Vagina (tissue), 2 donors: Measurements from ENCODE around the gene ARID5A. TPM values are rescaled to one million over a fixed set of nuclear protein-coding genes. Genes with fewer than 3 reads are reported as not detected.

Experiments used
- DNase-seq, 2 donors: peaks; one replicate each; pipeline ENCODE4 v3.0.0-alpha.2; 2017; ENCODE audit errors: extremely low spot score in 2 of 2
- H3K27ac ChIP-seq: fragments of 200-600 bp; sonication (generic); one replicate; pipeline ENCODE4 v1.5.1; 2019
- H3K27me3 ChIP-seq: fragments of 200-600 bp; sonication (generic); one replicate; pipeline ENCODE4 v1.5.1; 2019
- H3K36me3 ChIP-seq, 2 donors: fragments of 200-600 bp; sonication (generic); one replicate each; pipeline ENCODE4 v1.5.1; 2017 to 2019
- H3K4me1 ChIP-seq: fragments of 200-600 bp; sonication (generic); one replicate; pipeline ENCODE4 v1.5.1; 2019
- H3K4me3 ChIP-seq, 2 donors: fragments of 200-600 bp; sonication (generic); 1 replicate in 1 of 2; 2 replicates in 1 of 2; pipeline ENCODE4 v1.5.1; 2016 to 2019
- H3K9me3 ChIP-seq: fragments of 200-600 bp; sonication (generic); one replicate; pipeline ENCODE4 v1.5.1; 2019
- POLR2A ChIP-seq, 2 donors: fragments of 450-650 bp; IDR thresholded peaks; one replicate each; pipeline ENCODE4 v1.6.1; 2017; ENCODE audit warnings: antibody characterized with exemption in 2 of 2, mild to moderate bottlenecking in 2 of 2, moderate library complexity in 2 of 2
- POLR2AphosphoS5 ChIP-seq, 2 donors: sonication (generic); formaldehyde crosslinking; IDR thresholded peaks; one replicate each; pipeline ENCODE4 v1.9.0; 2017; ENCODE audit warnings: antibody characterized with exemption in 2 of 2, mild to moderate bottlenecking in 2 of 2, low read depth in 1 of 2; ENCODE audit not compliant: insufficient read depth in 1 of 2
- intact Hi-C: fragments of 100-400 bp; cut with DNase I; formaldehyde crosslinking; loops from one replicate; pipeline ENCODE4 v1.15.1; 2023
- total RNA-seq: library from RNA; depleted of rRNA; stranded (reverse); fragments of >200 nt; gene quantifications from one replicate; pipeline ENCODE4 v1.2.3, GENCODE V29; 2016
- TF ChIP-seq, protein P1 (sequence below), 3 experiments: fragments of 450-650 bp in 2 of 3; fragments of 200-600 bp in 1 of 3; sonication (generic) in 1 of 3; IDR thresholded peaks; one replicate each; pipeline ENCODE4 v1.5.1; 2017 to 2019; ENCODE audit warnings: antibody characterized with exemption in 3 of 3, mild to moderate bottlenecking in 2 of 3, moderate library complexity in 2 of 3

ARID5A gene
- total RNA-seq, 1 donor from 2014 or later = 34.1 TPM

DNA sequence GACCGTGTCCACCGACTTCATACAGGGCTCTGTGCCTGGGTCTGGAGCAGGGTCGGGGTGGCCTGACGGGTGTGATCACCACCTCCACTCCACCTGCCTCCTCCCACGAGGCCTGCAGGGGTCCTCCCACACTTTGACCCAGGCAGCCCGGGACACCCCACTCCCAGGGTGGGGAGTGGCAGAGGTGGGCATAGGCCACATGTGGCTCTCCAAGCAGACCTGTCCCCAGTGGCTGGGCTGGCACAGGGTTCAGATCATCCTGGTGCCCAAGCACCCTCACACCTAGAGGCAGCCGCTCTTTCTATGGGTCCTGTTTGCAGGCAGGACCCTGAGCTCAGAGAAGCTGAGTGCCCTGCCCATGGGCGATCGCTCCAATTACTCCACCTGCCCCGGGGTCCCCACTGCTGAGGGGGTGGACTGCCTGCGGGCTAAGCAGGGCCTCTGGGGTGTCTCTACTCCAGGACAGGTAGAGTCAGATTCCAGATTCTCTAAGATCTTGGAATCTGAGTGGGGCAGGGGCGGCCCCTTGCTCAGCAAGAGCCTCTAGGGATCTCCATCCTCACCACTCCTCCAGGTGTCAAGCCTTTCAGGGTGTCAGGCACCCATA is 32.8 kb upstream of the ARID5A start:
- Histone ChIP-seq H3K36me3 (no peaks in the 10 kb centered on the region), H3K27me3 (peaks cover 5% of the 10 kb centered on the region), H3K27ac (no peak overlapping the region), H3K4me3 (no peak overlapping the region), H3K9me3 (no peaks in the 10 kb centered on the region), H3K4me1 (peaks cover 13% of the 10 kb centered on the region)
- no peak for TF ChIP-seq POLR2A (IDR thresholded peaks at IDR 0.05)
- no peak for TF ChIP-seq POLR2AphosphoS5 (IDR thresholded peaks at IDR 0.05; ENCODE audit: insufficient read depth in 1 of 2, low read depth in 1 of 2)
- TF ChIP-seq, protein P1, sequence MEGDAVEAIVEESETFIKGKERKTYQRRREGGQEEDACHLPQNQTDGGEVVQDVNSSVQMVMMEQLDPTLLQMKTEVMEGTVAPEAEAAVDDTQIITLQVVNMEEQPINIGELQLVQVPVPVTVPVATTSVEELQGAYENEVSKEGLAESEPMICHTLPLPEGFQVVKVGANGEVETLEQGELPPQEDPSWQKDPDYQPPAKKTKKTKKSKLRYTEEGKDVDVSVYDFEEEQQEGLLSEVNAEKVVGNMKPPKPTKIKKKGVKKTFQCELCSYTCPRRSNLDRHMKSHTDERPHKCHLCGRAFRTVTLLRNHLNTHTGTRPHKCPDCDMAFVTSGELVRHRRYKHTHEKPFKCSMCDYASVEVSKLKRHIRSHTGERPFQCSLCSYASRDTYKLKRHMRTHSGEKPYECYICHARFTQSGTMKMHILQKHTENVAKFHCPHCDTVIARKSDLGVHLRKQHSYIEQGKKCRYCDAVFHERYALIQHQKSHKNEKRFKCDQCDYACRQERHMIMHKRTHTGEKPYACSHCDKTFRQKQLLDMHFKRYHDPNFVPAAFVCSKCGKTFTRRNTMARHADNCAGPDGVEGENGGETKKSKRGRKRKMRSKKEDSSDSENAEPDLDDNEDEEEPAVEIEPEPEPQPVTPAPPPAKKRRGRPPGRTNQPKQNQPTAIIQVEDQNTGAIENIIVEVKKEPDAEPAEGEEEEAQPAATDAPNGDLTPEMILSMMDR (IDR thresholded peaks at IDR 0.05) = no peak
- intact Hi-C loops = loop anchor here (10.0 kb wide), 1 partner anchor 209 kb away; no protein-coding TSS in a partner anchor
- DNase-seq = peak in 1 of 2 donors; percentile 72

DNA sequence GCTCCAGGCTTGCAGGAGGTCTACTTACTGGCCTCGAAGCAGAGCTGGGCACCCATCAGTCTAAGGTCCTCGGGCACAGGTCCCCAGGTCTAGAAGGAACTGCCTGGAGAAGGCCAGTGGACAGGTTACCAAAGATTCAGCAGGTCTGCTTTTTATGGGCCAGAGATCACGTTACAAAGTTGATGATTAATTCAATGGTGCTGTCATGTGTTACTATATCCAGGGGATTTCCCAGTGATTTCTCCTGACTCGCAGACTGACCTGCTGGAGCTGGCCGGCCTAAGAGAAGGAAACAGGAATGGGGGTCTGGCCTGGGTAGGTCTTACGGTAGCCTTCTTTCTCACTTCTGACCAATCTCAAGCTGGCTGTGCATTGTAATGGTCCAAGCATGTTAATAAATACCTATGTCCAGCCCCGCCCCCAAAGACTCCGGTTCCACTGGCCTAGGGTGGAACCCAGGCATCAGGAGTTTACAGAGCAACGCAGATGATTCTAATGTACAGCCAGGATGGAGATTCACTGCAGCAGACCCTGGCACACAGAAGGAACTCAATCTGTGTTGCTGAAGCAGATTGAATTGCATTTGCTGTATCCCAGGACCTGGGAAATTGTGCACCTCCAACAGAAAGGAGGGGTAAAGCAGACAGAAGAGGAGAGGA is 31.2 kb upstream of the ARID5A start, which contains the start of gene NEURL3:
TSS of gene NEURL3 (minus strand) at position 127 of the 659 bp plus-strand sequence. CDS start at position 56, 71 bp downstream.
- no peak within 1 kb of the TSS for H3K27ac ChIP-seq
- H3K36me3 ChIP-seq = no peaks in the 10 kb centered on the region
- peak in 1 of 2 donors; percentile 78 for DNase-seq
- no peaks in the 10 kb centered on the region for H3K9me3 ChIP-seq
- peaks cover 24% of the 10 kb centered on the region for H3K4me1 ChIP-seq
- H3K27me3 ChIP-seq = peaks cover 4% of the 10 kb centered on the region
- H3K4me3 ChIP-seq = no peak within 1 kb of the TSS
- no peak for TF ChIP-seq POLR2A (IDR thresholded peaks at IDR 0.05)
- no peak for TF ChIP-seq POLR2AphosphoS5 (IDR thresholded peaks at IDR 0.05; ENCODE audit: insufficient read depth in 1 of 2, low read depth in 1 of 2)
- TF ChIP-seq, protein P1 (IDR thresholded peaks at IDR 0.05) = no peak
- intact Hi-C loops = loop anchor here (5.0 to 10.0 kb wide), 2 partner anchors 98 to 211 kb away; no protein-coding TSS in a partner anchor

DNA sequence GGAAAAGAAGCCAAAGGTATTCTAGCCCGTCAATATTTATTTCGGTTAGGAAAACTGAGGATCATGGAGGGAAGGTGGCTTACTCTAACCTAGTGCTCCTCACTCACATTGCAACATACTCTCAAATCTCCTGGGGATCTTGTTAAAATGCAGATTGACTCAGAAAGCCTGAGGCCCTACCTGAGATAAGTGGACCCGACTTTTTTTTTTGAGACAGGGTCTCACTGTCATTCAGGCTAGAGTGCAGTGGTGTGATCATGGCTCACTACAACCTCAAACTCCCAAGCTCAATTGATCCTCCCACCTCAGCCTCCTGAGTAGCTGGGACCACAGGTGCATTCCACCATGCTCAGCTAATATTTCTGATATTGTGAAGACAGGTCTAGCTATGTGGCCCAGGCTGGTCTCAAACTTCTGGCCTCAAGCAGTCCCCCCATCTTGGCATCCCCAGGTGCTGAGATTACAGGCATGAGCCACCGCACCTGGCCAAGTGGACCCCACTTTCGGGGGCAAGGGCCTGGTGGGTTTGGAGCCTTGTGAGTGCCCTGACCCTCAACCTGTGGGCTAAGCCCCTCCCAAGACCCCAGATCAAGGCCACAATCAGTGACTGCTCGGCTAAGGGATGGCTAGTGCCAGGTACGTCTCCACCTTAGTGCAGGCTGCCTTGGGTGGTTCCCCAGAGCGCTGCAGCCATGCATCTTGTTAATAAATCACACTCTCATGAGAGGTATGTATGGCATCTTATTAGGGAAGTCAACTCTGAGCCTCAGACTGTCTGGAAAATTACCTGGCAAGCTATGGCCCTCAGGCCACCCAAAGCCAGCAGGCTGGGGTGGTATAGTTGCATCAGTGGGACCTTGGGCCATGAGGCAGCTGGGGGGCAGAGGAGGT is 30.3 kb upstream of the ARID5A start:
- no peaks in the 10 kb centered on the region for H3K36me3 ChIP-seq
- peaks cover 24% of the 10 kb centered on the region for H3K4me1 ChIP-seq
- H3K27me3 ChIP-seq = no peaks in the 10 kb centered on the region
- TF ChIP-seq POLR2AphosphoS5 (IDR thresholded peaks at IDR 0.05; ENCODE audit: insufficient read depth in 1 of 2, low read depth in 1 of 2) (no peak), POLR2A (IDR thresholded peaks at IDR 0.05) (no peak)
- TF ChIP-seq, protein P1 (IDR thresholded peaks at IDR 0.05) = no peak
- intact Hi-C loops = loop anchor here (5.0 to 10.0 kb wide), 2 partner anchors 99 to 211 kb away; no protein-coding TSS in a partner anchor
- H3K4me3 ChIP-seq = no peak overlapping the region
- peak; percentile 79 to 93 for DNase-seq
- no peaks in the 10 kb centered on the region for H3K9me3 ChIP-seq
- no peak overlapping the region for H3K27ac ChIP-seq

DNA sequence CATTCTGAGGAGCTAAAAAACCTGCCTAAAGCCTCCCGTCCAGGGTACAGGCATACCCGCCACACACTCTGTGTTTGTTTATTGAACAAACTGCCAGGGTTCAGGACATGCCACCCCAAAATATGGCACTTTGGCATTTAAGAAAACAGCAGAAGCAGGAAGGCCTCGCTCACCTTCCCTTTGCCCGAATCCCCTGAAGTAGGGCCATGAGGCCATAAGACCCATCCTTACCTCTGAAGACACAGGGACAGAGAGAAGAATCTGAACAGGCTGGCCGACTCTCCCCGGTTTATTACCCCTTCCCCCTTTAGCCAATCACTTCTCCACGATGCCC is 29.7 kb upstream of the ARID5A start:
- no peak for DNase-seq
- Histone ChIP-seq H3K36me3 (no peaks in the 10 kb centered on the region), H3K4me1 (peaks cover 24% of the 10 kb centered on the region), H3K27ac (no peak overlapping the region), H3K4me3 (no peak overlapping the region), H3K27me3 (no peaks in the 10 kb centered on the region), H3K9me3 (no peaks in the 10 kb centered on the region)
- TF ChIP-seq, protein P1 (IDR thresholded peaks at IDR 0.05) = no peak
- no peak for TF ChIP-seq POLR2AphosphoS5 (IDR thresholded peaks at IDR 0.05; ENCODE audit: insufficient read depth in 1 of 2, low read depth in 1 of 2)
- no peak for TF ChIP-seq POLR2A (IDR thresholded peaks at IDR 0.05)
- intact Hi-C loops = loop anchor here (5.0 to 10.0 kb wide), 2 partner anchors 100 to 212 kb away; no protein-coding TSS in a partner anchor
